GM12872 (cell line): ENCODE data around the gene C5.

Experiments used
- CTCF ChIP-seq: IDR thresholded peaks from 3 replicates; pipeline ENCODE4 v1.5.1; 2011; ENCODE audit warnings: low read depth, mild to moderate bottlenecking, low read length, moderate library complexity; ENCODE audit not compliant: insufficient read depth

C5 gene

GRCh38 chr9:120947222-120947621, 102.9 kb downstream of the C5 start:
- no peak for TF ChIP-seq CTCF

- no peak for TF ChIP-seq CTCF
These were observed 103.8 kb downstream of the C5 start for GRCh38 chr9:120946259-120946658.

GRCh38 chr9:120944948-120945347, 105.1 kb downstream of the C5 start:
- no peak for TF ChIP-seq CTCF

GRCh38 chr9:120944434-120944843, 105.6 kb downstream of the C5 start:
- no peak for TF ChIP-seq CTCF

GRCh38 chr9:120942186-120943001, 107.7 kb downstream of the C5 start:
- no peak for TF ChIP-seq CTCF

- TF ChIP-seq CTCF, result no peak
These were observed 108.9 kb downstream of the C5 start for GRCh38 chr9:120941046-120941770.

GRCh38 chr9:120940573-120940972, 109.5 kb downstream of the C5 start:
- no peak for TF ChIP-seq CTCF
